Measurements from ENCODE around the gene TOP3A. TPM values are rescaled to one million over a fixed set of nuclear protein-coding genes. Genes with fewer than 3 reads are reported as not detected.

TOP3A gene
- total RNA-seq, 1 experiment from 2014 or later, result 100 TPM

- peaks cover 10% of the 10 kb centered on the region for H3K4me1 ChIP-seq (ENCODE audit: insufficient read depth, low read length, poor library complexity, severe bottlenecking)
- ChIA-PET CTCF (no interaction called here), POLR2A (ENCODE audit: low non-redundant PET) (no interaction called here)
- H3K27me3 ChIP-seq (replicated peaks; ENCODE audit: insufficient read depth, low read depth, low read length, poor library complexity), result no peaks in the 10 kb centered on the region
- H3K9me3 ChIP-seq (ENCODE audit: low read depth, low read length, poor library complexity, severe bottlenecking), result no peaks in the 10 kb centered on the region
- no TSS peak for BruUV-seq (replicated peaks)
- no peak overlapping the region for H3K4me3 ChIP-seq (ENCODE audit: low read depth, low read length, poor library complexity, severe bottlenecking)
- TF ChIP-seq EZH2 (IDR thresholded peaks at IDR 0.05; ENCODE audit: borderline replicate concordance, low read depth, low read length, poor library complexity, severe bottlenecking) (no peak), CTCF (conservative IDR thresholded peaks at IDR 0.05; ENCODE audit: low read depth, low read length) (no peak)
- peaks cover 11% of the 10 kb centered on the region for H3K36me3 ChIP-seq (ENCODE audit: insufficient read depth, low read length, poor library complexity, severe bottlenecking)
- no peak overlapping the region for H3K27ac ChIP-seq (ENCODE audit: low read depth, low read length, poor library complexity, severe bottlenecking)
- intact Hi-C loops (cut with micrococcal nuclease; ENCODE audit: unreplicated experiment), result no loop called here
- no peak for DNase-seq (ENCODE audit: low spot score)
These were observed 6.5 kb upstream of the TOP3A start for GRCh38 chr17:18321309-18321708.

- no peaks in the 10 kb centered on the region for H3K9me3 ChIP-seq (ENCODE audit: low read depth, low read length, poor library complexity, severe bottlenecking)
- POLR2A ChIA-PET (ENCODE audit: low non-redundant PET), result no interaction called here
- no peaks in the 10 kb centered on the region for H3K27me3 ChIP-seq (replicated peaks; ENCODE audit: insufficient read depth, low read depth, low read length, poor library complexity)
- no TSS peak for BruUV-seq (replicated peaks)
- H3K36me3 ChIP-seq (ENCODE audit: insufficient read depth, low read length, poor library complexity, severe bottlenecking), result peaks cover 11% of the 10 kb centered on the region
- CTCF ChIA-PET, result no interaction called here
- intact Hi-C loops (cut with micrococcal nuclease; ENCODE audit: unreplicated experiment), result no loop called here
- DNase-seq (ENCODE audit: low spot score), result no peak
- H3K4me1 ChIP-seq (ENCODE audit: insufficient read depth, low read length, poor library complexity, severe bottlenecking), result peaks cover 16% of the 10 kb centered on the region
- H3K27ac ChIP-seq (ENCODE audit: low read depth, low read length, poor library complexity, severe bottlenecking), result no peak overlapping the region
- H3K4me3 ChIP-seq (ENCODE audit: low read depth, low read length, poor library complexity, severe bottlenecking), result no peak overlapping the region
- TF ChIP-seq EZH2 (IDR thresholded peaks at IDR 0.05; ENCODE audit: borderline replicate concordance, low read depth, low read length, poor library complexity, severe bottlenecking) (no peak), CTCF (conservative IDR thresholded peaks at IDR 0.05; ENCODE audit: low read depth, low read length) (no peak)
These were observed 5.5 kb upstream of the TOP3A start for GRCh38 chr17:18320301-18320700.

- ChIA-PET POLR2A (ENCODE audit: low non-redundant PET) (no interaction called here), CTCF (no interaction called here)
- H3K27ac ChIP-seq (ENCODE audit: low read depth, low read length, poor library complexity, severe bottlenecking), result no peak overlapping the region
- TF ChIP-seq CTCF (conservative IDR thresholded peaks at IDR 0.05; ENCODE audit: low read depth, low read length), result peak; percentile 56
- TF ChIP-seq EZH2 (IDR thresholded peaks at IDR 0.05; ENCODE audit: borderline replicate concordance, low read depth, low read length, poor library complexity, severe bottlenecking), result no peak
- H3K9me3 ChIP-seq (ENCODE audit: low read depth, low read length, poor library complexity, severe bottlenecking), result no peaks in the 10 kb centered on the region
- peaks cover 11% of the 10 kb centered on the region for H3K36me3 ChIP-seq (ENCODE audit: insufficient read depth, low read length, poor library complexity, severe bottlenecking)
- peaks cover 16% of the 10 kb centered on the region for H3K4me1 ChIP-seq (ENCODE audit: insufficient read depth, low read length, poor library complexity, severe bottlenecking)
- H3K4me3 ChIP-seq (ENCODE audit: low read depth, low read length, poor library complexity, severe bottlenecking), result no peak overlapping the region
- peak; percentile 60 for DNase-seq (ENCODE audit: low spot score)
- intact Hi-C loops (cut with micrococcal nuclease; ENCODE audit: unreplicated experiment), result no loop called here
- no peaks in the 10 kb centered on the region for H3K27me3 ChIP-seq (replicated peaks; ENCODE audit: insufficient read depth, low read depth, low read length, poor library complexity)
- BruUV-seq (replicated peaks), result no TSS peak
These were observed 4.9 kb upstream of the TOP3A start for GRCh38 chr17:18319604-18320256.

Data from A673 (cell line).